SK-N-DZ (cell line): ENCODE results near the gene FOXO3.
"Not testable (repeated sequence)": the region's sequence is repeated elsewhere in the genome, so short reads cannot be mapped to it uniquely, and the experiment has no call there.

Experiments used
- DNase-seq: peaks from one replicate; pipeline ENCODE4 v3.0.0-alpha.2; 2015; ENCODE audit warnings: low spot score

The FOXO3 gene

DNA sequence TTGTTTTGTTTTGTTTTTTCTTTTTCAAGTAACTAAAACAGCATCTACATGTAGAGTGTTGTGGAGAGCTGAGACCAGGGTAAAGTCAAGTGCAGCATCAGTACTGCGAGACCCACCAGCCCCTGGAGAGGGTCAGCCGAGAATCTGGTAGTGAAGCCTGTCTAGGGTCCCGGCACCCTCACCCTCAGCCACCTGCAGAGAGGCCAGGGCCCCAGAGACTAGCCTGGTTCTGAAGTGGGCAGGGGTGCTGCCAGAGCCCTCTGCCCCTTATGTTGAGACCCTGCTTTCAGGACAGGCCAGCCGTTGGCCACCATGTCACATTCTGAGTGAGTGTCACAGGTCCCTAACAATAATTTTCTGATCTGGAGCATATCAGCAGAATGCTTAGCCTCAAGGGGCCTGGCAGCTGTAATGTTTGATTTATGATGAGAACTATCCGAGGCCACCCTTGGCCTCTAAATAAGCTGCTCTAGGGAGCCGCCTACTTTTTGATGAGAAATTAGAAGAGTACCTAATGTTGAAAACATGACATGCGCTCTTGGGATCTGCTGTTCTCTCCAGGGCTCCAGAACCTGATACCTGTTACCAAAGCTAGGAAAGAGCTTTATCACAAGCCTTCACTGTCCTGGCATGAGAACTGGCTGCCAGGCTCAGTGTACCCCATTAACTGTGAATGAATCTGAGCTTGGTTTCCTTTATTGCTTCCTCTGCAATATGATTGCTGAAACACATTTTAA lies 121.8 kb downstream of the FOXO3 start:
- peak; percentile 63 for DNase-seq

DNA sequence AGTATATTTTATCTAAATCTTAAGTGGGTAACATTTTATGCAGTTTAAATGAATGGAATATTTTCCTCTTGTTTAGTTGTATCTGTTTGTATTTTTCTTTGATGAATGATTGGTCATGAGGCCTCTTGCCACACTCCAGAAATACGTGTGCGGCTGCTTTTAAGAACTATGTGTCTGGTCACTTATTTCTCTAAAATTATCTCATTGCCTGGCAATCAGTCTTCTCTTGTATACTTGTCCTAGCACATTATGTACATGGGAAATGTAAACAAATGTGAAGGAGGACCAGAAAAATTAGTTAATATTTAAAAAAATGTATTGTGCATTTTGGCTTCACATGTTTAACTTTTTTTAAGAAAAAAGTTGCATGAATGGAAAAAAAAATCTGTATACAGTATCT lies 123.3 kb downstream of the FOXO3 start:
- not testable (repeated sequence) for DNase-seq

DNA sequence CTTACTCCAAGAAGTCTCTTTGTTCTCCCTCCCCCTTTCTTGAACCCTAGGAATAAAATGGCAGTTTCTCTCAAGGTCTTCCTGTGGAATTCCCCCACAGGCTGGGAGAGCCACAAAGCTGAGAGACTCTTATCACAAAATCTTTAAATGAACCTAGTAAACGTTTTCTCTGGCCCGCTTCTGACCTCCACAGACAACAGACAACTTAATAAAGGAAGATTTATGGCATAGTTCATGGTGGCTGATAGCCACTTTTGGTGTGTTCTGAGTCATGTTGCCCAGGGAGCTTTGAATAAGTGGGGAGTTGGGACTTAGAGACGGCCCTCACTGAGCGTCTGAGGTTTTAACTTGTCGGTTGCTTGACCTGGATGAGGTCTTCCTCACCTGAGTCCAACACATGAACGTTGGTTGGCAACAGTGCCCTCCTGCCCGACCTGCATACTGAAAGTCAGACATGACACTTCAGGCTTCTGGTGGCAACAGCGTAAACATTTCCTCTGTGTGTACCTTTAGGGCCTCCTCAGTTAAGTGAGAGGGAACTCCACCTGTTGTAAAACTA lies 124.1 kb downstream of the FOXO3 start:
- peak; percentile 96 for DNase-seq

DNA sequence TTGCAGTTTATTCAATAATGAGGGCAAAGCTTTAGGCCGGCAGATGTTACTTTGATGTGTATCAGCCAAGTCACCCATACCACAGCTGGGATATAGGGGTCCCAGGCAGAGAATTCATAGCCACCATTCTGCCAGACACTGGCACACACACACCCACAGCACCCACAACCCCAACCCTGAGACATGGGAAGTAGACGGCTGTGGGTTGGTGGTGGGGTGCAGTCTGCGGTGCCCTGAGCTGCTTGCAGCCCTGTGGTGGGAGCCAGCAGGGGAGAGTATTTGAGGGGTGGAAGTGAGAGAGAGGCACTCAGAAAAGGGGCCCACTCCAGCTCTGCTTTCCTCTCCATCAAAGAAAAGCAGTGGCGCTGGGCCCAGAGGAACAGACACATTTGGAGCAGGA lies 125.3 kb downstream of the FOXO3 start:
- DNase-seq: no peak

DNA sequence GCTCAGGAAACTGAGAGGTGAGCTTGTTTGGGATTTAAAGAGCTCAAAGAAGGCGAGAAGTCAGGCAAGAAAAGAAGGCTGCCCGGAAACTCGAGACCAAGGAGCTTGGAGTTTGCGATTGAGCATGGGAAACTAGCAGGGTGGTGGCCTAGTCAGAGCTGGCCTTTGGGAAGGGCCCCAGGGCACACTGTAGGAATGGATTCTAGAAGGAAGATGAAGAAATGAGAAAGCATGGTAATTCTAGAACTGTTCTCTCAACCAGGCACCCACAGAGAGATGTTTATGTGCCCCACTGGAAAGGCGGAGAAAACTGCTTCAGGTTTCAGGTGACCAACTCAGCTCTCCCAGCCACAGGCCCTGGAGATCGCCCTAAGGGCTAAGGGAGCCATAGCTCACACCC lies 126.2 kb downstream of the FOXO3 start:
- DNase-seq: no peak

DNA sequence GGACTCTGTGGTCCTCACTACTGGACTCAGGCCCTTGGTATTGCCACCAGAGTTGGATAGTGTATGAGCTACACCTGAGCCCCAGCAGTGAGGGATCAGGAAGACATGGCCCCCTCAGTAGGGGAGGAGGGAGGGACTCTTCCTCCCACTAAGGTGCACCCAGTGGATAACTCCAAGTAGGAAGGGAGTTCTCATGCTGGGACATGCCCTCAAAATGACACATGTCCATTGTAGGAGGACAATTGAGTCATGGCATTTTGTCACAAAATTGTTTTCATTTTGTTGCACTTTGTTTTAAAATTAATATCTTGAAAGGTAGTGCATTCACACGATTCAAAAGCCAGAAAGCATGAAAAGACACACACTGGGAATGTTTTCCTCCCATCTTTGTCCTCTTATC lies 127.2 kb downstream of the FOXO3 start:
- DNase-seq: no peak

DNA sequence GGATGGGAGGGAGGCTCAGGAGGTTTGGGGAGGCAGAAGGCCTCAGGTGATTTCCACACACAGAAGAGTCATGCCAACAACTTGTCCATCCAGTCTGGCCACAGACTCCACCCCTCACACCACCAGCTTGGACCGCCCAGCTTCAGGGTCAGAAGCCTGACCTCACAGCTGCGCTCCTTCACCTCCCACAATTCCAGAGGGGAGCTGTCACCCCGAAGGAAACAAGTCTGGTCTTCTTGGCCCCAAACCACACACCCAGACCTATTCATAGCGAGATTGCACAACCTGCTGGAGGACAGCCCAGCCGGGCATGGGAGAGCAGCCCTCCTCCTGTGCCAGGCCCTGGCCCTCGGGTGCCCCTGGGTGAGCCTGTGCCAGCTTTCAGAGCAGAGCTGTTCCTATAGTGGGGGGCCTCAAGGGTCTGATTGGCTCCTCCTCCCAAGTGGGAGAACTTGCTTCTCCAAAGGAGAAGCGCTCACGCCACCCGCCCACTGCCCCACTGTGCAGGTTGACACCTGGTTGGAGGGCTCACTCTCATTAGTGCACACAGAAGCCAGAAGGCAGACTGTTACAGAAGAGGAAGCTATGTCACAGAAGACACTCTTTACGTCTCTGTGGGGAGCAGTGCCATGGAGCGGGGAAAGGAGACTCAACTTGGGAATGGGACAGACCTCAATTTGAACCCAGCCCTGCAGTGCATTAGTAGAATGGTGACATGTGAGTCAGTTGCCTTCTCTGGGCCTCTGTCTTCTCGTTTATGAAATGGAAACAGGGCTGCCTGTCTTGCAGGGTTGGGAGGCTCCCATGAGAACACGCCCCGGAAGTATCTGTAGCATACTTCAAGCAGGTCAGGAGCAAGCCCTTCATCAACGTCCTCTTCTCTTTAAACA lies 128.8 kb downstream of the FOXO3 start:
- no peak for DNase-seq

DNA sequence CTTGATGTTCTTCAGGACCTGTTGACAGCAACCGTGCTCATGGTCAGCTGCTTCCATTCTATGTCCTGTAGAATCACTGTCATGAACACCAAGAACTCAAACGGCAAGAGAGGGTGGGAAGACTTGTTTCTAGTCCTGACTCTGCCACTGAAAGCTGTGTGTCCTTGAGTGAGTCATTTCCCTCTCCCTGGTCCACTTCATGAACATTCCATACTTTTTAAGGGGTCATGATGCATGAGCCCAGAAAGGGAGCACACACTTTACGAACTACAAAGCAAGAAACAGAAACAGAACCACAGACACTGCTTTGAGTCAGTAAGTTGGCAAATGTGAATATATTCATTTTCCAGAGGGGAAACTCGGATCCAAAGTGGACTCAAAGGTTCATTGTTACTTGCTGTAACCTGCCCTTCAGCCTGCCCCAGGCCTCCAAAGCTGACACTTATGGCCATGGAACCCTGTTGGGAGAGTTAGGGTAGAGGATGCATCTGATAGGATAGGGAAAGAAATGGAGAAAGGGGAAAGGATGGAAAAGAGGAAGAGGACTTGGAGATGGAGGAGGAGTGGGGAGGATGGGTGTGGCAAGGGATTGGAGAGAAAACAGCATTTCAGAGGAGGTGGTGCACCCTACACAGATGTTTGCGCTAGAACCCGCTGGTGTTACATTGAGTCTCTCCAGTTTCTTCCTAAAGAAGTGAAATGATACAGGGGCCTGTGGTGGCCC lies 129.8 kb downstream of the FOXO3 start:
- DNase-seq: no peak

DNA sequence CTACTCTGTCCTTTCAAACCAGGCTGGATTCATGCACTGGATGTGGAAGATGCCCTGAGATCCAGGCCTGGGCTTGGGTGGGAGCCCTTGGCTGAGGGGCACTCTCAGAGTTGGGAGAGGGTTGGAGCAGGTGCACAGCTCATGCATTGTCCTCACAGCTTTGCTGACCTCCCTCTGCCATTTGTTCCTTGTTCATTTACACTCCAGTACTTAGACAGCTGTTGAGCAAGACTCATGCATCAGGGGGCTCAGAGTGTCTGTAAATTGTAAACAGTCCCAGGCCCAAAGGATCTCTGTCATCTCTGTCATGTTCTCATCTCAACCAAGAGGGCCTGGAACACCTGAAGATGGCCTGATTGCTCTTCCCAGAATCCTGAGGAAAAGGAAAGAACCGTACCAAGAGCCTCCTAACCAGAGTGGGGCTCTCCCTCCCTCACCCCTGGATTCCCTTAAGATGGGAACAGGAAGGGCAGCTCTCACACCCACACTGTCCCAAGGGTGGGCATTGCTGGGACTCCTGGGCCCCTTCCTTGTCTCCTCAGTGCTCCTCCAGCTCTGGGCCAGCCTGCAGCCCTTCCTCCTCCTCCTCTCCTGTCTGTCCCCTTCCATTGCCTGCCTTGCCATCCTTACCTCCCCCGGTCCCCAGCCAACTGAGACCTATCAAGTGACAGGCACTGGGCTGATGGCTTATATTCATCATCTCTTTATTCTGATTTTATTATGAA lies 132.9 kb downstream of the FOXO3 start:
- DNase-seq: no peak

DNA sequence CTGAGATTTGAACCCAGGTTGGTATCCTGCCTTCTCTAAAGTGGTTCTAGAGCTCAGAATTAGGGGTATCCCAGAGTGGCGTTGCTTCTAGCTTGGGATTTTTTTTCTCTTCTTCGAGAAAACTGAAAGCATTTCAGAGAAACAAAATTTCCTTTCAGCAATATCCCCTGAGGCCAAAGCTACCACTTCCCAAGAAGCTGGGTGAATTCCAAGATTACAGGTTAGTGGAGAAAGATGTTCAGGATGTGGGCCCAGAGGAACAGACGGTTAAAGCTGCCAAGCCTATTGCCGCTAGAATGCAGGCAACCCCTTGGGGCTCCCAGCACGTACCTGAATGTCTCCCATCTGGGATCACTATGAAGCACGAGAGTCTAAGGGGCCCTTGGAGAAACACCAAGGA lies 134.1 kb downstream of the FOXO3 start:
- no peak for DNase-seq

DNA sequence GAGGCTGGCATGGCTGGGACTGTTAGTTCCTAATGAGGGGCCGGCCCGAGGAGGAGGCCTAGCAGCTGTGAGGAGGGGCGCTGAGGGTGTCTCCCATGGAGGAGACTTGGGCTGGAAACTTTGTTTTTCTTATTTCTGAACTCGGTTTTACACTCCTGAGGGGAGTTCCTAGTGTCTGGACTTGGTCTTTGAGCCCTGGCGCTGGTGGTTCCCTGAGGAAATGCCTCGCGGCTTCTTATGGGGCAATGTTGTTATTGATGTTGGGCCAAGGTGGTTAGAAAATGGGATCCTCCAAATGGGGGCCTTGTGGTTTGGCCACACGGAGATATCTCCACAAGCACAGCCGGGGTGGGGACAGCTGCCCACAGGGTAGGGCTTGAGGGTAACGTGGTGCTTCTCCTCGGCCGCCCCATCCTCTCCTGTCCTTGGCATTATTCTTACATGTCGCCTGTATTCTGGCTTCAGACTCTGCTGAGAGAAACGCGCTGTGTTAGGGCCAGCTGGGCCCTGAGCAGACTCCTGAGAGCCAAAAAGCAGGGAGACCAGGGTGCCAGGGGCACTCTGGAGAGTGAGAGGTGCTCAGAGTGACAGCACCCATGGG lies 136.9 kb downstream of the FOXO3 start:
- no peak for DNase-seq

DNA sequence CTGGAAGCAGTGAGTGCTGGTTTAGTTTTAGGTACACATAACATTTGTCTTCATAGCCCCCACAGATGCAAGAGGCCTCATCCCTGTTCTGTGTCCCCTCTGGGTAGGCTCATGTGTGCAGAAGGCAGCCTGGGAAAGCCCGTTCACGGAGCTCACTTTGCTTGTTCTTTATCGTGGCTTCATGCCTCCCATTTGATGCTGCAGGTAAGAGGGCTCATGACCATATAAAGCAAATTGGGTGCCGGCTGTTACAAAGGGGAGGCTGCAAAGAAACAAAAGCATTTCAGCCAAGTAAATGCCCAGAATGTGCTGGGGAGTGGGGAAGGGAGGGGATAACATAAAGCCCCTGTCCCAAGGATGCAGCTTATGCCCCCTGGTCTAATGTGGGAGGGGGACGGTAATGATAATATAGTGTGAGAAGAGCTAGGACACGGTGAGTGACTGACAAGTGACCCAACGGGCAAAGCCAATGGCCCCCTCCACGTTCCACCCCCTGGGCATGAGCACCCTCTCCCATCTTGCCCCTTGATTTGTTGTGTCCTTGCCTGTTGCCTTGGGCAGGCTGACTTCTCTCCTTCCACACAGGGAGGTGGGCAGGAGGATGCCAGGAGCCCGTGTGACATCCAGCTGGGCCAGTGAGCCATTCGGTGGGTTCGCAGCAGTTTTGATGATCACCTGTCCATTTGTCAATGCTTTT lies 138.0 kb downstream of the FOXO3 start:
- DNase-seq: no peak

DNA sequence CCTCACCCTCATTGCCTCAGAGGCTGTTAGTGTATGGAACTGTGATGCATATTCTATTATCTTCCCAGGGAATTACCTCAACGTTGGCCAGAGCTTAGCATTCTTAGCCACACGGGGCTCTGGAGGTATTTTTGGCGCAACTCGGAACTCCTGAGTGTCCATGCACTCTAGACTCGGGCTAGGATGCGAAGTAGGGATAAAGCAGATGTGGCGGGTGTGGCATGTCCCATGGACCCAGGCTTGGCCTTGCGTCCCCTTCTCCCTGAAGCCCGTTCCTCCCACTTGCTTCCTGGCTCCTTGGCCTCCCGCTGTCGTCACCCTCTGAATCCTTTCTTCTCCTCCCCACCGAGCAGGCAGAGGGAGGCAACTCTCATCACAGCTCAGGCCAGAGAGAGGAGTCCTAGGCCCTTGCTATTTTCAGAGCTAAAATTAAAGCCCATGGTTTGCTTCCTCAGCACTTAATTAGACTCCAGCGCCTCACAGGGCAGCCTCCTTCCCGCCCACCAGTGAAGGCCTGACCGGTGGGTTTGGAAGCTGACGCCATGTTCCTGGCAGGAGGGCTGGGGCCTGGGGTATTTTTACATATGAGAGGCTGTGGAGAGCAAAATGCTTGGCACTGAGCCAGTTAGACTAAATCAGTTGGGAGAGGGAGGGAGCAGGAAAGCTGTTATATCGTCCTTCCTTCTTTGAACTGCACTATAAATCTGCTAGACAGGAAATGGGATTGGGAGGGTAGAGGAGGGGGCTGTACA lies 138.7 kb downstream of the FOXO3 start:
- no peak for DNase-seq

DNA sequence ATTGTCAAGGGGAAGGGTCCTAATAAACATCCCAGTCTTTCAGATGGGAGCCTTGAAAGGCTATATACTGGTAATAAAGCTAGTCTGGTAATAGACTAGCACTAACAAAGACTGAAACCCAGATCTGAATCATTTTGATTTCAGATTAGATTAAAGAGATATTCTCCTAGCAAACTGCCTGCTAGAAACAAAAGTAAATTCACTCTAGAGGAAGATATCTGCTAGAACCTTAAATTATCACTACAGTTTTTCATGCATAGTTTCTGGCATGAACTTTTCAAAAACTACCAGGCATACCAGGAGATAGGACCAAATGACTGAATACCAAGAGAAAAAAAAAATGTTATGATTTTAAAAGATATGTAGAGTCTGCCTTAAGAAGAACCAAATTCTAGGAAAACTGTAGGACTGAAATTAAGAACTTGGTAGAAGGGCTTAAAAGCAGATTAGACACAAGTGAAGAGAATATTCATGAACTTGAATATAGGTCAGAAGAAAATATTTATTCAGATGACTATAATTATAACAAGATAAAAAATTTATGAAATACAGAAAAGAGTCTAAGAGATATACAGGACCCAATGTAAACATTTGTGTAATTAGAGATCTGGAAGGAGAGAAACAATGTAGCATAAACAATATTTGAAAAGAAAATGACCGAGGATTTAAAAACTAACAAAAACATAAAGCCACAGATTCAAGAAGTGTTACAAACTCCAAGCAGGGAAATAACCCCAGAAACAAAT lies 141.6 kb downstream of the FOXO3 start:
- no peak for DNase-seq

DNA sequence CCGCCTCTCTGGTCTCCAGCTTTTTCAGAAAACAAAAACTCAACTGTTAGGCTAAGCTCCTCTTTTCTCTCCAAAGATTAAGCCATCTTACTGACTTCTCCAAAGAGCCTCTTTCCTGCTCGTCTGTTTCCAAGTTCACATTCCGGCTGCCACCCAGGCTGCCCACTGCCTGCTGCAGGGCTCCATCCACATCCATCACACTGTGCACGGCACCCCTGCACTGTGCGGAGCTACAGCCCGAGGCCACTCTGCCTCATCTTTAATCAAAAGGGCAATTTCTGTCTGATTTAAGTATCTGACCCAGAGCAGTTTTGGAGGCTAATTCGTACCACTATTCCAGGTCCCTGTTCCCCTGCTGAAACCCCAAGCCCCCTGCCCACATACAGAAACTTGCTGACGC lies 145.9 kb downstream of the FOXO3 start:
- no peak for DNase-seq

DNA sequence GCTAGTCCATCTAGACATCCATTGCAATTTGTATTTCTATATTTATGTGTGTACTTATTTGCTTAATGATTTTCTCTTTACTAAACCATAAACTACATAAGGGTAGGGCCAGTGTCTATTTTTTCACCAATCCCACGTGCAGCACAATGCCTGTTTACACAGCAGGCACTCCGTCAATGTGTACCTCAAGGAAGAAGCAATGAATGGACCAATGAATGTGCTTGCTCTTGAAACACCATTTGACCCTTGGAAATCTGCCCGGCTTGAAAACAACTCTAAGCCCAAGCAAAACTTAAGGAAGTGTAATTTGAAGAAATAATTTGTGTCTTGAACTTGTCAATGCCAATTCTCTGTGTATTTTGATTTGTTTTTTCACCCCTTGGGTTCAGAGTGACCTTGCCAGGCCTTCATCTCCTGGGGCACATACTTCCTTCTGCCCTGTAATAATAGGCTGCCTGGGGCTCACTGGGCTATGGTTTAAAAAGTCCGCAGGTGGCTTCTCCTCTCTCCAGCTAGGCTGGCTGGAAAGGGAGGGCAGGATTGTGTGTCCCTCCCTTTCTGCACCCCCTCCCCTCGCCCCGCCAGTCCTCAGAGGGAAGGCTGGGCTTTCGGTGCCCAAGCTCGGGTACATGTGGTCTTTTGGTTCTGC lies 146.7 kb downstream of the FOXO3 start:
- DNase-seq: no peak

DNA sequence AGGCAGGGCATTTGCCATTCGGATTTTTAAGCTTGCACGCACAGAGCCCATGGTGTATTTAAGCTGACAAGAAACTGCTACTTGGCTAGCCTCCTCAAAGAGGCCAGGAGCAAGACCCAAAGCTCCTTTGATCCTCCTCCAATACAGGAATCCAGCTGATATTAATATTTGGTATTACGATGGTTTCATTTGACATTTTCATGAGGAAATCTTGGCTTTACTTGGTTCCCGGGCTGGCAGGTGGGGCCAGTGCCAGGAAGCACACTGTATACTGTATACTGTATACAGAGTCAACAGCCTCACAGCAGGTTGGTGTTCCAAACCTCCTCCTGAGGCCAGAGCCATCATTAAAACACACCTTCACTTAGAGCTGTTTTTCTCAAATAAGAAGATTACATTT lies 149.3 kb downstream of the FOXO3 start:
- no peak for DNase-seq

DNA sequence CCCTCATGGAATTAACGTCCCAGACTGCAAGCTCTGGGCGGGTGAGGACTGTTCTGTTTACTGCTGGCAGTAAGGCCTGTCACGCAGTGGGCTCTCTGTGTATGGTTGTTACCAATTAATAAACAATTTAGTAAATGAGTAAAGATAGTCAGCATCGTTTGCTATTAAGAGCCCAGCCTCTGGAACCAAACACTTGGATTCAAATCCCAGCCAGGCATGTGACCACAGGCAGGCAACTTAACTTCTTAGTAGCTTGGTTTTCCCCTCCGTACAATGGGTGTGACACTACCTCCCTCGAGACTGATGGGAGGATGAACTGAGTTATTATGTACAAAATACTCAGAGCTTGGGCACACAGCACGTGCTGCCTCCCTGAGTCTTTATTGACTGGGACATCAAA lies 149.8 kb downstream of the FOXO3 start:
- DNase-seq: no peak
